Retinal pigment epithelial cell (primary cell): ENCODE results near the gene ARL8B.
"Not testable (repeated sequence)": the region's sequence is repeated elsewhere in the genome, so short reads cannot be mapped to it uniquely, and the experiment has no call there.

ENCODE experiments used
- DNase-seq: peaks from one replicate; pipeline ENCODE4 v3.0.0-alpha.2; 2010; ENCODE audit warnings: low read depth
- H3K4me3 ChIP-seq: 2 replicates; pipeline ENCODE4 v1.5.1; 2011; ENCODE audit warnings: mild to moderate bottlenecking, low read length, control low read depth, moderate library complexity
- CTCF ChIP-seq: conservative IDR thresholded peaks from 2 replicates; pipeline ENCODE4 v1.5.1; 2011; ENCODE audit warnings: low read depth, low read length, control low read depth, inconsistent platforms

The ARL8B gene

DNA sequence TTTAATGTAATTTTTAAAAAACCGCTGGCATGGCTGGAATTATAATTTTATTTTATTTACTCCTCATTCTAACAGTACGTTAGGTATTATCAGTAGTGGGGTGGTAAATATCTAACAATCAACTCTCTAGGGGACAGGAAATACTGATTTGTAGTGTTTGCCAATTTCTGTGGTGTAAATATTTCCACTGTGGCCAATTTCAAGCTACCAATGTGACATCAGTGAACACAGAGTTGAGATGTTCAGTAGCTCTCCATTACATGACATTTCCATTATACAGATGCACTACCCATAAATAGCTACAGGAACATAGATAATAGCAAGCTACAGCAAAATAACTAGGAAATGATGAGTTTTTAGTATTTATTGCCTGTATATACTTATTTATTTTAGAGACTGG is 10.0 kb upstream of the ARL8B start:
- no peak for TF ChIP-seq CTCF
- H3K4me3 ChIP-seq = no peak overlapping the region
- no peak for DNase-seq

- not testable (repeated sequence) for H3K4me3 ChIP-seq, DNase-seq
These were observed 8.4 kb upstream of the ARL8B start for GRCh38 chr3:5113726-5114125.

GRCh38 chr3:5115506-5116162 is 6.5 kb upstream of the ARL8B start:
- TF ChIP-seq CTCF = no peak
- no peak overlapping the region for H3K4me3 ChIP-seq
- no peak for DNase-seq

DNA sequence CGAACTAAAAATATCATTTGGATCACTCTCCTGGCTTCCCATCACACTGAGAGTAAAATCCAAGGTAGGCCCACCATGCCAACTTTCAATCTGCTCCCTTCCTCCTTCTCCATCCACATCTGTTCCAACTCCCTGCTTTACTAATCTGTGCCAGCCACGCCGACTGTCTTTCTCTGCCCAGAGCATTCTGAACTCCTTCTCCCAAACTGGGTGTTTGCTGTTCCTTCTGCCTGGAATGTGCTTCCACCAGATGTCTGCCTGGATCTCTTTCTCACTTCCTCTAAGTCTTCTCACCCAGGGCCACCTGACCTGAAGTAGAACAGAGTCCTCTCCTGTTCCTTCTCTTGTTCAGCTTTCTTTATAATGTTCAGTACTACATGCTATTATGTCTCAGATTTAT is 5.6 kb upstream of the ARL8B start:
- no peak for TF ChIP-seq CTCF
- DNase-seq = no peak
- no peak overlapping the region for H3K4me3 ChIP-seq

DNA sequence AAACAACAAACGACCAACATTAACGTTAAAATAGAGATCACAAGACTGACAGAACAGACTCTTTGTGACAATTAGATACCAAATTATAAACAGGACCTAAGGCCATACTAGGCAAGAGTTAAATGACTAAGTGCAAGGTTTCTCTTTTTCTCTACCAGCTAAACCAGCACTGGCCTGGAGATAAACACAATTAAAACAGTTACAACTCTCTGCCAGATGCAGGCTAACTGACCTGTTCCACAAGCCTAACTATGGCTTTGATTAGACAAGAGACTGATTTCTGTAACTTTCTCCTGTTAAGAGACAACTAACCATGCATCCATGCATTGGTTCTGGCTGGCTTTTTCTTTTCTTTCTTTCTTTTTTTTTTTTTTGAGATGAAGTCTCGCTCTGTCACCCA is 1.6 kb upstream of the ARL8B start:
- H3K4me3 ChIP-seq = no peak overlapping the region
- no peak for DNase-seq
- TF ChIP-seq CTCF = no peak

DNA sequence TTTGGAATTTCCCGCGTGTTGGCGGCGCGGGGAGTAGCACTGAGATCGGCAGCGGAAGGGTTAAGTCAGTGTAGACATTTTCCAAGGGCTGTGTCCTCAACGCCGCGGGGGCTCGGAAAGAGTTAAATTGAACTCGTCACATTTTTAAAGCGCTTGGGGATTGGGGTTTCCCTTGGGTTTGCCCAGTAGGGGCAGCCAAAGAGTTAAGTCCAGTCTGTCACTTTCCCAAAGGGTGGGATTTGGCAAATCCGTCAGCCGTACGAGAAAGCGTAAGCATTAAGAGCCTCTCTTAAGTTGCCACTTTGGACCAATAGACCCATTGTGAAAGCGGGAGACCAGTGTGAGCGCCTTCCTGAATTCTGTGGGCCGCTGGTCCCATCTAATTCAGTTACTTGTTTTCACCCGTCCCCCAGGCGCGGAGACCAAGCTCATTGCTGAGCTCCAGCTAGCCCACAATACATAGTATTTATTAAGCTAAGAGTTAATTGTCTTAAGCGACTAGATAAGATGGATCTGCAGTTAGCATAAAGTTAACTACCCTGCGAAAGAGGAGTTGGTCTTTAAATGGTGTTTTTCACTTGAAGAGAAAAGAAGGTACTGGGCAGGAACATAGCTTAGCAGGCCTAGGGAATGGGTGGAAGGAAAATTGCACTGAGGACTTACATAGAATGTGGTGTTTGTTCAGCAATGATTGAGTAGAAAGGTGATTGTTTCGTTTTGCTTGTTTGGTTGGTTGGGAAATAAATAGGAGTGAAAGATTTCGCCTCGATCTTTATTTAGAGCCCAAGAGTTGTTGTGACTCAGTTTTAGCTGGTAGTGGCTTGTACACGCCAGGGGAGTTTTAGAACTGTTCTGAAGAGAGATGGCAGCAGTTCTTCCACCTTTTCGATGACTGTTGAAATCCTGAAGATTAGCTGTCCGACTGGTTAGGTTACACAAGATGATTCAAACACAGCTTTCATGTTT is 932 bp downstream of the ARL8B start:
- TF ChIP-seq CTCF = peak; percentile 9
- peak overlapping the region; percentile 97 for H3K4me3 ChIP-seq
- peak; percentile 59 for DNase-seq

DNA sequence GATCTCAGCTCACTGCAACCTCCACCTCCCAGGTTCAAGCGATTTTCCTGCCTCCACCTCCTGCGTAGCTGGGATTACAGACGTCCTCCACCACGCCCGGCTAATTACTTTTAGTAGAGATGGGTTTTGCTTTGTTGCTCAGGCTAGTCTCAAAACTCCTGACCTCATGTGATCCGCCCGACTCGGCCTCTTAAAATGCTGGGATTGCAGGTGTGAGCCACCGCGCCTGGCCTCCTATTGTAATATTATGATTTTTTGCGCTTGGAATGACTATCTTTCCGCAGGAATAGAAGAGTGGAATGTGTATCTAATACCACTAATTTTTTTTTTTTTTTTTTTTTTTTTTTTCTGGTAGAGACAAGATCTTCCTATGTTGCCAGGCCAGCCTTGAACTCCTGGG is 1.8 kb downstream of the ARL8B start:
- no peak for DNase-seq
- H3K4me3 ChIP-seq = peak overlapping the region; percentile 97
- no peak for TF ChIP-seq CTCF
